BLaER1 (cell line): ENCODE measurements around the gene TSGA10.
A peak's percentile ranks its signal among the peaks of the same experiment; 100 is the strongest.

ENCODE experiments used
- H3K27ac ChIP-seq: shearing (Covaris generic); formaldehyde crosslinking; 2 replicates; pipeline ENCODE4 v1.8.1; 2022
- H3K27me3 ChIP-seq: shearing (Covaris generic); formaldehyde crosslinking; 2 replicates; pipeline ENCODE4 v1.8.1; 2022
- H3K36me3 ChIP-seq: shearing (Covaris generic); formaldehyde crosslinking; 2 replicates; pipeline ENCODE4 v1.8.1; 2022
- H3K4me1 ChIP-seq: shearing (Covaris generic); formaldehyde crosslinking; 2 replicates; pipeline ENCODE4 v1.8.1; 2022
- H3K4me2 ChIP-seq: shearing (Covaris generic); formaldehyde crosslinking; 2 replicates; pipeline ENCODE4 v1.8.1; 2022
- H3K4me3 ChIP-seq: shearing (Covaris generic); formaldehyde crosslinking; 2 replicates; pipeline ENCODE4 v1.8.1; 2022
- H3K9ac ChIP-seq: shearing (Covaris generic); formaldehyde crosslinking; 2 replicates; pipeline ENCODE4 v1.8.1; 2022
- H3K9me3 ChIP-seq: shearing (Covaris generic); formaldehyde crosslinking; 2 replicates; pipeline ENCODE4 v1.8.1; 2022
- H4K20me1 ChIP-seq: shearing (Covaris generic); formaldehyde crosslinking; 2 replicates; pipeline ENCODE4 v1.8.1; 2022
- Cebpa-rat ChIP-seq: shearing (Covaris generic); IDR thresholded peaks from 2 replicates; pipeline ENCODE4 v1.8.1; 2022

Gene TSGA10

GRCh38 chr2:99183025-99183424, 28.3 kb upstream of the TSGA10 start:
- Histone ChIP-seq H3K27me3 (no peaks in the 10 kb centered on the region), H3K9me3 (no peaks in the 10 kb centered on the region), H3K4me2 (no peak overlapping the region), H3K4me1 (peaks cover 25% of the 10 kb centered on the region), H4K20me1 (peaks cover 46% of the 10 kb centered on the region), H3K9ac (no peak overlapping the region), H3K4me3 (no peak overlapping the region), H3K27ac (no peak overlapping the region), H3K36me3 (peaks cover 20% of the 10 kb centered on the region)
- TF ChIP-seq Cebpa-rat: no peak

GRCh38 chr2:99181624-99182000, 26.9 kb upstream of the TSGA10 start:
- Histone ChIP-seq H3K4me1 (peaks cover 25% of the 10 kb centered on the region), H3K9ac (peak overlapping the region; percentile 84), H3K4me2 (peak overlapping the region; percentile 90), H3K27me3 (no peaks in the 10 kb centered on the region), H4K20me1 (peaks cover 42% of the 10 kb centered on the region), H3K36me3 (peaks cover 7% of the 10 kb centered on the region; the same call in 1 of the 2 replicates), H3K9me3 (no peaks in the 10 kb centered on the region), H3K27ac (peak overlapping the region; percentile 78), H3K4me3 (peak overlapping the region; percentile 86)
- no peak for TF ChIP-seq Cebpa-rat

- Histone ChIP-seq H3K27ac (peak within 1 kb of the TSS; percentile 78), H3K4me2 (peak within 1 kb of the TSS; percentile 90), H3K9ac (peak within 1 kb of the TSS; percentile 84), H3K4me3 (peak within 1 kb of the TSS; percentile 86), H3K4me1 (peaks cover 25% of the 10 kb centered on the region), H3K9me3 (no peaks in the 10 kb centered on the region), H3K36me3 (peaks cover under 1% of the 10 kb centered on the region; the same call in 1 of the 2 replicates), H3K27me3 (no peaks in the 10 kb centered on the region), H4K20me1 (peaks cover 42% of the 10 kb centered on the region)
- TF ChIP-seq Cebpa-rat: no peak
Measured at GRCh38 chr2:99180755-99181623, 26.2 kb upstream of the TSGA10 start, which contains the start of the genes MITD1 and MRPL30. TSS of gene MITD1 (minus strand) at chr2:99181058. CDS start at chr2:99180981, 77 bp downstream. TSS of gene MRPL30 (plus strand) at chr2:99181184. CDS start at chr2:99186204, 5,020 bp downstream.

GRCh38 chr2:99171377-99172140, 16.8 kb upstream of the TSGA10 start:
- peaks cover 62% of the 10 kb centered on the region for H3K36me3 ChIP-seq

GRCh38 chr2:99169534-99169933, 14.8 kb upstream of the TSGA10 start:
- H3K4me3 ChIP-seq: no peak overlapping the region
- H3K4me2 ChIP-seq: no peak overlapping the region
- no peaks in the 10 kb centered on the region for H3K4me1 ChIP-seq
- H4K20me1 ChIP-seq: peaks cover 23% of the 10 kb centered on the region
- peaks cover 82% of the 10 kb centered on the region for H3K36me3 ChIP-seq
- H3K9me3 ChIP-seq: no peaks in the 10 kb centered on the region
- no peak overlapping the region for H3K27ac ChIP-seq
- H3K9ac ChIP-seq: no peak overlapping the region
- no peak for TF ChIP-seq Cebpa-rat
- no peaks in the 10 kb centered on the region for H3K27me3 ChIP-seq

More at GRCh38 chr2:99171377-99172140, 16.8 kb upstream of the TSGA10 start:
- Histone ChIP-seq H3K27ac (no peak overlapping the region), H3K27me3 (no peaks in the 10 kb centered on the region), H3K9ac (no peak overlapping the region), H3K9me3 (no peaks in the 10 kb centered on the region), H3K4me3 (no peak overlapping the region), H4K20me1 (peaks cover 31% of the 10 kb centered on the region), H3K4me1 (no peaks in the 10 kb centered on the region), H3K4me2 (no peak overlapping the region)
- TF ChIP-seq Cebpa-rat: no peak

- no peak overlapping the region for H3K9ac ChIP-seq
- peaks cover 30% of the 10 kb centered on the region for H4K20me1 ChIP-seq
- H3K4me1 ChIP-seq: no peaks in the 10 kb centered on the region
- no peaks in the 10 kb centered on the region for H3K9me3 ChIP-seq
- no peak for TF ChIP-seq Cebpa-rat
- no peak overlapping the region for H3K4me2 ChIP-seq
- H3K27ac ChIP-seq: no peak overlapping the region
- no peaks in the 10 kb centered on the region for H3K27me3 ChIP-seq
- H3K4me3 ChIP-seq: no peak overlapping the region
- H3K36me3 ChIP-seq: peaks cover 74% of the 10 kb centered on the region
Measured at GRCh38 chr2:99166218-99166617, 11.5 kb upstream of the TSGA10 start.

GRCh38 chr2:99159594-99159993, 4.9 kb upstream of the TSGA10 start:
- Histone ChIP-seq H3K9ac (no peak overlapping the region), H3K9me3 (no peaks in the 10 kb centered on the region), H3K27ac (no peak overlapping the region), H3K4me1 (peaks cover 21% of the 10 kb centered on the region), H4K20me1 (peaks cover 18% of the 10 kb centered on the region; the same call in 1 of the 2 replicates), H3K4me3 (no peak overlapping the region), H3K4me2 (no peak overlapping the region), H3K27me3 (no peaks in the 10 kb centered on the region), H3K36me3 (peaks cover 62% of the 10 kb centered on the region)
- no peak for TF ChIP-seq Cebpa-rat

- H3K4me3 ChIP-seq: no peak overlapping the region
- no peak overlapping the region for H3K9ac ChIP-seq
- H4K20me1 ChIP-seq: peaks cover 18% of the 10 kb centered on the region; the same call in 1 of the 2 replicates
- H3K27ac ChIP-seq: no peak overlapping the region
- no peaks in the 10 kb centered on the region for H3K9me3 ChIP-seq
- no peaks in the 10 kb centered on the region for H3K27me3 ChIP-seq
- peaks cover 30% of the 10 kb centered on the region for H3K4me1 ChIP-seq
- peaks cover 57% of the 10 kb centered on the region for H3K36me3 ChIP-seq
- no peak overlapping the region for H3K4me2 ChIP-seq
- TF ChIP-seq Cebpa-rat: no peak
Measured at GRCh38 chr2:99158599-99158998, 3.9 kb upstream of the TSGA10 start.

- Histone ChIP-seq H3K4me2 (peak overlapping the region; percentile 90; the same call in 1 of the 2 replicates), H3K4me3 (no peak overlapping the region), H3K27ac (no peak overlapping the region), H3K9ac (no peak overlapping the region), H3K4me1 (peaks cover 47% of the 10 kb centered on the region), H3K9me3 (no peaks in the 10 kb centered on the region), H3K27me3 (no peaks in the 10 kb centered on the region), H4K20me1 (peaks cover 11% of the 10 kb centered on the region; the same call in 1 of the 2 replicates), H3K36me3 (peaks cover 47% of the 10 kb centered on the region)
- TF ChIP-seq Cebpa-rat: no peak
Measured at GRCh38 chr2:99156891-99157290, 2.1 kb upstream of the TSGA10 start.
